Measurements from ENCODE around the gene SPATA33.
"Not testable (repeated sequence)": the region's sequence is repeated elsewhere in the genome, so short reads cannot be mapped to it uniquely, and the experiment has no call there.

Gene SPATA33

DNA sequence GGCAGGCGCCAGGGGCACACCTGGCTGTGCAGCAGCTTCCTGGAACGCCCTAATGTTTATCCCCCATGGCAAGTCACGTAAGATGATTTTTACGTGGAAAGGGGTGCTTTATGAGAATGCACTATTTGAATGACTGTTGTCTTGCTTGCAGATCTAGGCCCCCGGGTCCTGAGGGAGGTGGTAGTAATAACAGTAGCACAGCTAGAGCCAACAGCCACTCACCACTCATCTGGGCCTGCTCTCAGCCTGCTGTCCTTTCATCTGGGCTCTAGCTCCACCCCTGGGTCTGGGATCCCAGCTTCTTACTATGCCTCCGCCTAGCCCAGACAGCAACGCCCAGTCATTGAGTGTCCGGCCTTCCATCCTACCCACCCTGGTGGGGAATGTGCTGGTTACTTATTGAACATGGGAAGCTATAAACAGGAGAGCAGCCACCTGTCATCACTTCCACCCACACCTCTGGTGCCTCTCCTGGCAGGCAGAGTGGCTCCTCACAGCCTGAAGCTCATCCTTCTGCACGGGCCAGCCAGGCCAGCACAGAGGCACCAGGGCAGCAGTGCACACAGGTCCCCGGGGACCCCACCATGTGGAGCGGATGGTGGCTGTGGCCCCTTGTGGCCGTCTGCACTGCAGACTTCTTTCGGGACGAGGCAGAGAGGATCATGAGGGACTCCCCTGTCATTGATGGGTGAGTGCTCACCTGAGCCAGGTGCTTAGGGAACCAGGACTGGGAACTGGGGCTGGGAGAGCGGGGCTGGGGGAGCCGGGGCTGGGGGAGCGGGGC lies 27.6 kb upstream of the SPATA33 start:
- DNase-seq (ENCODE audit: low spot score) = no peak

DNA sequence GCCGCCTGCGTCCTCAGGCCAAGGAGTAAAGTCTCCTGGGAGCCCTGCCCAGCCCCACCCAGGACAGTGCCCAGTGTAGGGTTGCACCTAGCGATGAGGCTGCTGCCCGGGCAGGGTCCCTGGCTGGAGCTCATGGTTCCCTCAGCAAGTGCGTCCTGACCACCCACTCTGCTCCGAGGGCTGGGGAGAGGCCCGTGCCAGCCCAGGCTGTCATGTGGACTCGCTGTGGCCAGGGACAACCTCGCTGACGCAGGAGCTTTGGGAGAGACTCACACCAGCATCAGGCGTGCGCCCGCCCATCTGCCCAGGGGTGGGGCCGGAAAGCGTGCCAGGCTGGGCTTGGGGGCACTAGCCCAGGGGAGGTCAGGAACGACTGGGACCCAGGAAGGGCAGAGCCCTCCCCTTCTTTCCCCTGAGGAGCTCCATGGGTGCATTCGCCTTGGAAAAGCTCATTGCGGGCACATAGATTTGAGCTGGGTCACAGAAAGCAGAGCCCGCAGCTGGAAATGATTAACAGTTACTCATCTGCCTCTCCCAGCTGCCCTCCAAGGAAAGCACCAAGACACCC lies 24.5 kb upstream of the SPATA33 start:
- no peak for DNase-seq (ENCODE audit: low spot score)

DNA sequence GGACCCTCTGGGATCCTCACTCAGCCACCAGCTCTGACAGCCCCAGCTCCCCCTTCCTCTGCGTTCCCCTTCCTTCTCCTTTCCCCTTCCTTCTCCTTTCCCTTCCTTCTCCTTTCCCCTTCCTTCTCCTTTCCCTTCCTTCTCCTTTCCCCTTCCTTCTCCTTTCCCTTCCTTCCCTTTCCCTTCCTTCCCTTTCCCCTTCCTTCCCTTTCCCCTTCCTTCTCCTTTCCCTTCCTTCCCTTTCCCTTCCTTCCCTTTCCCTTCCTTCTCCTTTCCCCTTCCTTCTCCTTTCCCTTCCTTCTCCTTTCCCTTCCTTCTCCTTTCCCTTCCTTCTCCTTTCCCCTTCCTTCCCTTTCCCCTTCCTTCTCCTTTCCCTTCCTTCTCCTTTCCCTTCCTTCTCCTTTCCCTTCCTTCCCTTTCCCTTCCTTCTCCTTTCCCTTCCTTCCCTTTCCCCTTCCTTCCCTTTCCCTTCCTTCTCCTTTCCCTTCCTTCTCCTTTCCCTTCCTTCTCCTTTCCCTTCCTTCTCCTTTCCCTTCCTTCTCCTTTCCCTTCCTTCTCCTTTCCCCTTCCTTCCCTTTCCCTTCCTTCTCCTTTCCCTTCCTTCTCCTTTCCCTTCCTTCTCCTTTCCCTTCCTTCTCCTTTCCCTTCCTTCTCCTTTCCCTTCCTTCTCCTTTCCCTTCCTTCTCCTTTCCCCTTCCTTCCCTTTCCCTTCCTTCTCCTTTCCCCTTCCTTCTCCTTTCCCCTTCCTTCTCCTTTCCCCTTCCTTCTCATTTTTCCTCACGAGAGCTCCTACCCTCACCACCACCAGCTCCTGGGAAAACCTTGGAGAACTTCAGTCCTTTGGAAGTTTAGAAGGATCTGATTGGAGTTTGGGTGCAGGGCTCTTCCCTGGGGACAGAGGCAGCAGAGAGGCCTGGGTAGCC lies 22.9 kb upstream of the SPATA33 start:
- DNase-seq (ENCODE audit: low spot score) = not testable (repeated sequence)

DNA sequence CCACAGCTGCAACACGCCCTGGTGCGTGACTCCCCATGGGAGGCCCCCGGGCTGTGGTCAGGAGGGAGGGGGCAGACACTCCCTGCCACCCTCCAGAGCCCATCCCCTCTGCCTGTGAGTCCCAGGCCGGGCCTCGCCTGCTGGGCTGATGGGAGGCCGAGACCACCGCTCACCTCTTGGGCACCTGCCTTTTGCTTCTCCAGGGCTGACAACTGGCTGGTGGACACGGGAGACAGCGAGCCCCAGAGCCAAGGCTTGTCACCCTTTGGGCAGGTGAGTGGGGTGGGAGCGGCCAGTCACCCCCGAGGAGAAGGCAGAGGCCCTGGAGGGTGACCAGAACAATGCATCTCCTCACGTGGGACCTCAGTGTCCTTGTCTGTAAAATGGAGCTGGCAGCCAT lies 21.0 kb upstream of the SPATA33 start:
- DNase-seq (ENCODE audit: low spot score) = no peak

GRCh38 chr16:89637379-89637778 lies 20.3 kb upstream of the SPATA33 start:
- no peak for DNase-seq (ENCODE audit: low spot score)

DNA sequence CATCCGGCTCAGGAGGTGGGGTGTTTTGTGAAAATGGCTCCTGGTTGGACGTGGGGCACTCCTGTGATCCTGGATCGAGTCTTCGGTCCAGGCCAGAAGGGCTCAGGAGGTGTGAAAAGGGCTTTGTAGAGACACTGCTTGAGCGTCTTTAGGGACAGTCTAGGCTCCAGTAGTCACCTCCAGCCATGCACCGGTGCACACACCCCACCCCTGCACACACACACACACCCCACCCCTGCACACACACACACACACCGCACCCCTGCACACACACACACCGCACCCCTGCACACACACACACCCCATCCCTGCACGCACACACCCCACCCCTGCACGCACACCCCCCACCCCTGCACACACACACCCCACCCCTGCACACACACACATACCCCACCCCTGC lies 19.2 kb upstream of the SPATA33 start:
- no peak for DNase-seq (ENCODE audit: low spot score)

GRCh38 chr16:89639385-89639784 lies 18.3 kb upstream of the SPATA33 start:
- no peak for DNase-seq (ENCODE audit: low spot score)

DNA sequence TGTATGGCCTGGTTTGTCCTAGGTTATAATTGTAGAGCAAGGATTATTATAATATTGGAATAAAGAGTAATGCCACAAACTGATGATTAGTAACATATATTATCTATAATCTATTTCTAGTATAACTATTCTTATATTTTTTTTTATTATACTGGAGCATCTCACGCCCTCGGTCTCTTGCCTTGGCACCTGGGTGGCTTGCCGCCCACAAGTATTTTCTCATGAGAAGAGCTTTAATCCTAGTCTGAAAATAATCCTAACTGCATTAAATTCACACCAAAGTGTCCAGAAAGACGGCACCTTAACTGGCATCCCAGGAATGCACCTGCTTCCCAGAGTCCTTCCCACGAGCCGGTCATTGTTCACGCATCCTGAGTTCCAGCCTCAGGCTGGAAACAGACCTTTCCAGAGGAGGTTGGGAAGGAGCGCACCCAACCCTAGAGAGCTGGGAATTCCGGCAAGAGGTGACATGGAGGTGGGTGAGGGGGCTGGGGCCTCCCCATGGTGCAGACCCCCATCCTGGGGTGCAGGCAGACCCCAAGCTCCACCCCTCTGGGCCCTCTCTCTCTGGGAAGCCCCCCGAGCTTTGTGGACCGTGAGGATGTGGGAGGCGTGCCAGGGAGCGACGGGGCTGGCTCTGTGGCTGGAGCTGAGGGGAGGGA lies 16.0 kb upstream of the SPATA33 start:
- DNase-seq (ENCODE audit: low spot score) = no peak

DNA sequence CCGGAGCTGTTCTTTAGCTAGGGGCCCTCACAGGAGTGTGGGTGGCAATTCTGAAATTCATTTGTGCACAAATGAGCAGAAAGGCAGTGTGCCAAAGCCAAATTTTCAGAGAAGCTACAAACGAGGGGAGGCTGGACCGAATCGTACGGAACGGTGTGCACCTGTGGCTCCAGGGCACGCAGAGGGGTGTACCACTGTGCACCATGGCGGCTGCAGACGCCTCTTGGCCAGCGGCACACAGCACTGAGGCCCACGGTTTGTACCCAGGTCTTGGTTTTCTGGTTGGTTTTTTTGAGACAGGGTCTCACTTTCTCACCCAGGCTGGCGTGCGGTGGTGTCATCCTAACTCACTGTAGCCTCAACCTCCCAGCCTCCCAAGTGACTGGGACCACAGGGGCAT lies 15.1 kb upstream of the SPATA33 start:
- no peak for DNase-seq (ENCODE audit: low spot score)

- DNase-seq (ENCODE audit: low spot score) = no peak
Measured at GRCh38 chr16:89643769-89644300, 13.8 kb upstream of the SPATA33 start.

DNA sequence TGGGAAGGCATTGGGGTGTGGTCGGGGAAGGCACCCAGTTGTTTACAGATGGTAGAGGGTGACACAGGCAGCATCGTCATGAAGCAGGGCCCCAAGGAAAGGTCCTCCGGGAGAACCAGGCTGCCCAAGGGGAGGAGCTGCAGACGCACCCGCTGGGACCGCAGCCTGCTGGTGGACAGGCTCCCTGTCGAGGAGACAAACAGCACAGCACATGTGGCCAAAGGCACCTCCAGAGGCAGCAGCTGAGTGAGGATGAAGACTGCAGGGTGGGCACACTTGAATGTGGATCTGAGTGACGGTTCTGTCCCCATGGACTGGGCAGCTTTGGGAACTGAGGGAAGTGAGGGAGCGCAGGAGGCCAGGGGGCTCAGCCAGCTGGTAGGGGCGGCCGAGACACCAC lies 12.5 kb upstream of the SPATA33 start:
- no peak for DNase-seq (ENCODE audit: low spot score)

GRCh38 chr16:89646270-89646669 lies 11.4 kb upstream of the SPATA33 start:
- no peak for DNase-seq (ENCODE audit: low spot score)

GRCh38 chr16:89646906-89647305 lies 10.7 kb upstream of the SPATA33 start:
- DNase-seq (ENCODE audit: low spot score) = no peak

- no peak for DNase-seq (ENCODE audit: low spot score)
Measured at GRCh38 chr16:89651584-89651983, 6.1 kb upstream of the SPATA33 start.

DNA sequence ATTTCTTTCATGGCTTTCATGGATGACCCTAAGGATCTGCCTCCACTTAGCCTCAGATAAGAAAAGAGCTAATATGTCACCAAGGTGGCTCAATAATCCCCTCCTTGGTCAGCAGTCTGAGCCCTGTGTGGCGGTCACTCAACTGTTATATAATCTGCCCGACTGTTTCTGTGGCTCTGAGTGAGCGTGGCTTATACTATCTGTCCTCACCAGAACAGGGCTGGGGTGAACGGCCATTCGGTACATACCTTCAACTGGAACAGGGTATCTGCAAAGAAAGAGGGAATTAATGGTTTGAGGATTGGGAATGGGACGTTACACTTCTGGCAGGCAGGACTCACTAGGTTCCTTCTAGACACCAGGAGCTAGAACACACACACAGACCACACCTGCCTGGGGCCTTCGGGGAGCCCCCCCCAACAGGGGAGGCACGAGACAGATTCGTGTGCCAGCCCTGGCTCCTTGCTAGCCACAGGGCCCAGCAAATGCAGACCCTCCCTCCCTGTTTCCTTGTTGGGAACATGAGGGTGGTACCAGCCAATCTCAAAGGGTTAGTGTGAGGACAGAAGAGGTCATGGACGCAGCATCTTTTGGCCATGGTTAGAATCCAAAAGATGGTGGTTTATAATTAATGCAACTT lies 3.9 kb upstream of the SPATA33 start:
- DNase-seq (ENCODE audit: low spot score) = no peak

GRCh38 chr16:89655062-89655643 lies 2.5 kb upstream of the SPATA33 start:
- DNase-seq (ENCODE audit: low spot score) = no peak

GRCh38 chr16:89656435-89657121 lies 1.1 kb upstream of the SPATA33 start:
- no peak for DNase-seq (ENCODE audit: low spot score)

DNA sequence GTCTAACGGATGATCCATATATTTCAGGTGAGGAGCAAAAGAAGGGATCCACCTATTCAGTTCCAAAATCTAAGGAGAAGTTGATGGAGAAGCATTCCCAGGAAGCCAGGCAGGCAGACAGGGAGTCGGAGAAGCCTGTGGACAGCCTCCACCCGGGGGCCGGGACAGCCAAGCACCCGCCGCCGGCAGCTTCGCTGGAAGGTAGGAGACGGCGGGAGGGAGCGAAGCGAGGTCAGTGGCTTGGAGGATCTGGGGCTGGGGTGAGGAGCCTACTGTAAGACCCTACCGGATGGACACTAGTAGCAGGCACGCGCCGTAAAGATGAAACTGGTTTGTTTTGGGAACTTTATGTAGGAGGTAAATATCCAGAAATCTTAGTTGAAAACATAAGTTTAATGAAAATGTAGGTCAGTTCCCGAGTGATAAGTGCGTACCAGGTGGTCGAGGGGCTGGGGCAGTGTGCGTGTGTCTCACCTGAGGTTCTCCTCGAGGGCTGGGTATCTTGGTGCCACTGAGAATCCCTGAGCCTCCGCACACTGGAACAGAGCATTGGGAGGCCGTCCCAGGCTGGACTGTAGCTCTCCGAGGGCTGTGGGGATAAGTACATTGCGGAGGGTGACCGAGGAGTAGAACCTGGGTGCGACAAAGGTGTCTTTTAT lies 714 bp downstream of the SPATA33 start:
- DNase-seq (ENCODE audit: low spot score) = no peak

DNA sequence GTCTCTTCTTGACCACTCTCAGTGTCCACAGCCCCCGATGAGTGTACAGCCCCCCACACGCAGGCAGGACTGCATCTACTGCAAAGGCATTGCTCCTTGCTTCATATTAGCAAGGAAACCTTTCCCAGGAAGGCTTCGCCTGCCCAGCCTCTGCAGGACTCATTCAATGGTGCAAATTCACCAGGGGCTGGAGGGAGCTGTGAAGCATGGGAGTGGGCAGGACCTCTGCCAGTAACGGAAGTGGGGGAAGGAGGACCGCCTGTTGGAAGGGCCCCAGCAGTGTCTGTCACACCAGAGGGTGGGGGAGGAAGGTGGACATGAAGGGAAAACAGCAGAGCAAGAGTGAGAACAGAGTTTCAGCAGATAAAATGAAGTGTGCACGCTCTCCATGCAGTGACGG lies 2.5 kb downstream of the SPATA33 start:
- DNase-seq (ENCODE audit: low spot score) = no peak

- no peak for DNase-seq (ENCODE audit: low spot score)
Measured at GRCh38 chr16:89661215-89661614, 3.6 kb downstream of the SPATA33 start.

All from CD4-positive, alpha-beta T cell treated with Interleukin-15 for 4 hours (primary cell).